IPS-18c (cell line): Measurements from ENCODE around the gene ADORA2B.
"Not testable (repeated sequence)": the region's sequence is repeated elsewhere in the genome, so short reads cannot be mapped to it uniquely, and the experiment has no call there.

Source experiments
- H3K4me3 ChIP-seq: 2 replicates; pipeline ENCODE4 v1.7.0; 2013; ENCODE audit warnings: low read depth, mild to moderate bottlenecking, low read length, moderate library complexity; ENCODE audit not compliant: insufficient read depth
- H3K9me3 ChIP-seq: one replicate; pipeline ENCODE4 v1.6.1; 2013; ENCODE audit warnings: mild to moderate bottlenecking, low read length, moderate library complexity; ENCODE audit not compliant: control insufficient read depth, insufficient read depth

The ADORA2B gene

GRCh38 chr17:15944759-15945526, at the start of gene ADORA2B:
Gene ADORA2B (plus strand): TSS chr17:15945130. CDS start chr17:15945249, 119 bp downstream.
- Histone ChIP-seq H3K9me3 (no peaks in the 10 kb centered on the region), H3K4me3 (peak within 1 kb of the TSS; percentile 61)

- Histone ChIP-seq H3K4me3 (no peak overlapping the region), H3K9me3 (no peaks in the 10 kb centered on the region)
These were observed 48.7 kb upstream of the ADORA2B start for GRCh38 chr17:15896277-15896676.

- H3K9me3 ChIP-seq: no peaks in the 10 kb centered on the region
These were observed 48.1 kb upstream of the ADORA2B start for GRCh38 chr17:15896834-15897233.

DNA sequence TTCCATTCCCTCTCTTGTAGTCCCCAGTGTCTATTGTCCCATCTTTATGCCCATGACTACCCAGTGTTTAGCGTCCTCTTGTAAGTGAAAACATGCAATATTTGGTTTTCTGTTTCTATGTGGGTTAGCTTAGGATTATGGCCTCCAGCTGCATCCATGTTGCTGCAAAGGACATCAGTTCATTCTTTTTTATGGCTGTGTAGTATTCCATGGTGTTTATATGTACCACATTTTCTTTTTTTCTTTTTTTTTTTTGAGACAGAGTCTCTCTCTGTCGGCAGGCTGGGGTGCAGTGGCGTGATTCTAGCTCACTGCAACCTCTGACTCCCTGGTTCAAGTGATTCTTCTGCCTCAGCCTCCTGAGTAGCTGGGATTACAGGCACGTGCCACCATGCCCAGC, 45.3 kb upstream of the ADORA2B start:
- H3K9me3 ChIP-seq, H3K4me3 ChIP-seq: not testable (repeated sequence)

More at GRCh38 chr17:15896834-15897233, 48.1 kb upstream of the ADORA2B start:
- H3K4me3 ChIP-seq: no peak overlapping the region

DNA sequence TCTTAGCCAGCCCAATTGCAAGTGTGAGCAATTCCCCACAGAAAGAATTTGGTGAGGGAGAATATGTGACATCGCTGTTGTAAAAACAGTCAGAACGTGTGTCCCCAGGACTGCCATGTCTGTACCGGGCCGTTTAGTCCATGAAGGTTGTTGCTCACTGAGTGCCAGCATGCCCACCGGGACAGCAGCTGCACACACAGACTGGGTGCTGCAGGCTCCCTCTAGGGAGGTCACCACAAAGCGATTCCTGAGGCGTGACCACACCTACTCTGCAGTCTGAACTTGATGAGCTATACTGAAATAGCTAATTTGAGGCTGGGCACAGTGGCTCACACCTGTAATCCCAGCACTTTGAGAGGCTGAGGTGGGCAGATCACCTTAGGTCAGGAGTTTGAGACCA, 44.1 kb upstream of the ADORA2B start:
- Histone ChIP-seq H3K9me3 (no peaks in the 10 kb centered on the region), H3K4me3 (no peak overlapping the region)

- H3K4me3 ChIP-seq, H3K9me3 ChIP-seq: not testable (repeated sequence)
These were observed 39.7 kb upstream of the ADORA2B start for GRCh38 chr17:15905236-15905635.

GRCh38 chr17:15907290-15907689, 37.6 kb upstream of the ADORA2B start:
- H3K4me3 ChIP-seq: no peak overlapping the region

GRCh38 chr17:15908378-15908777, 36.6 kb upstream of the ADORA2B start:
- H3K9me3 ChIP-seq: no peaks in the 10 kb centered on the region

More at GRCh38 chr17:15907290-15907689, 37.6 kb upstream of the ADORA2B start:
- no peaks in the 10 kb centered on the region for H3K9me3 ChIP-seq

GRCh38 chr17:15909481-15909991, 35.4 kb upstream of the ADORA2B start:
- H3K4me3 ChIP-seq: no peak overlapping the region
- H3K9me3 ChIP-seq: no peaks in the 10 kb centered on the region

More at GRCh38 chr17:15908378-15908777, 36.6 kb upstream of the ADORA2B start:
- H3K4me3 ChIP-seq: no peak overlapping the region

DNA sequence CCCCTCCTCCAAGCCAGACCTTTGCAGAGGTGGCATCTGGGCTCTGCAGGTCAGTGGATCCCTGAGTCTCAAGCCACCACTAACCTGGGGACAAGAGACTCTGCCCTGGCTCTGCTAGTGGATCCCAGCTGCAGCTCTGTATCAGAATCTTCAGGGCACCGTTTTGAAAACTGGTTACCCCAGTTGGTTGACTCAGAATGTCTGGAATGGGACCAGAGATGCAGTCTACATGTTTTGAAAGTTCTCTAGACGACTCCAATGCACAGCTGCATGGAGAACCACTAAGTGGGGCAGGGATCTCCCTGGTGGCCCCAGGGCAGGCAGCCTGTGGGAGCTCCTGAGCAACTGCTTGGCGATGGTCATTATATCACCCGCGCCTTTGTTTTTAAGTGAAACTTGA, 34.1 kb upstream of the ADORA2B start:
- Histone ChIP-seq H3K4me3 (no peak overlapping the region), H3K9me3 (no peaks in the 10 kb centered on the region)

GRCh38 chr17:15911701-15912100, 33.2 kb upstream of the ADORA2B start:
- not testable (repeated sequence) for H3K9me3 ChIP-seq, H3K4me3 ChIP-seq

- no peak overlapping the region for H3K4me3 ChIP-seq
These were observed 32.4 kb upstream of the ADORA2B start for GRCh38 chr17:15912416-15912955.

DNA sequence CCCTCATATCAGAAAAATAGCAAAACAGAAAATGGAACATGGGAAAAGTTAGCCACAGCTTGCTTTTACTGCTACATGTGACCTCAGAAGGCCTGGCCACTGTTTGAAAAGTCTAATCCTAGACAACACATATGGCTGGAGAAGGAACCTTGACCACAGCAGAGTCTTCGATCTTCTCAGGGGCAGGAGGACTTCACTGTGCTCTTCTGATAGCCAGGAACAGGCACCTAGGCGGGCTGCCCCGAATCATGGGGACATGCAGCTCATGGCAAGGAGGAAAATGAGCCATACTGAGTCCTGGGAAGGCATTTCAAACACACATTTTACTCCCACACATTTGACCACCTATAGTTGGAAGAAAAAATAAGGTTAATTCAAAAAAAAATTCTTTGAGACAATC, 31.1 kb upstream of the ADORA2B start:
- no peak overlapping the region for H3K4me3 ChIP-seq

More at GRCh38 chr17:15912416-15912955, 32.4 kb upstream of the ADORA2B start:
- no peaks in the 10 kb centered on the region for H3K9me3 ChIP-seq

GRCh38 chr17:15914400-15915170, 30.3 kb upstream of the ADORA2B start:
- H3K9me3 ChIP-seq: no peaks in the 10 kb centered on the region
- H3K4me3 ChIP-seq: no peak overlapping the region

More for the DNA sequence above, 31.1 kb upstream of the ADORA2B start:
- no peaks in the 10 kb centered on the region for H3K9me3 ChIP-seq

DNA sequence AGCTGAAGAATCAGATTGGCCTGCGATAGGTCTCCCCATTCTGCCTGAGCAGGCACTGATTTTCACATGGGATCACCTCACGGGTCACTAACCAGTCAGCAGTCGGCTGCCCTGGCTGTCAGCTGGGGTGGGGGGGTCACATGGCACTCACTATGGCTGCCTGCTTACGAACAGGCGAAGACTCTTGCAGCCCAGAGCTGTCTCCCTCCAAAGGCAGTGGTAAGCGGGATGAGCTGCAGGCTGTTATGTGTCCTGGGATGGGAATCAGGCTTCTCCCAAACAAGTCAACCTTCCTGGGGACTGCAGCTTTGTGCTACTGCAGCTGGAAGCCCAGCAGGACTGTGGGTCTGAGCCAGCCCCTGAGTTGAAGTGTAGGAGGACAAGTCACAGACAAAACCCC, 29.0 kb upstream of the ADORA2B start:
- Histone ChIP-seq H3K9me3 (no peaks in the 10 kb centered on the region), H3K4me3 (no peak overlapping the region)

DNA sequence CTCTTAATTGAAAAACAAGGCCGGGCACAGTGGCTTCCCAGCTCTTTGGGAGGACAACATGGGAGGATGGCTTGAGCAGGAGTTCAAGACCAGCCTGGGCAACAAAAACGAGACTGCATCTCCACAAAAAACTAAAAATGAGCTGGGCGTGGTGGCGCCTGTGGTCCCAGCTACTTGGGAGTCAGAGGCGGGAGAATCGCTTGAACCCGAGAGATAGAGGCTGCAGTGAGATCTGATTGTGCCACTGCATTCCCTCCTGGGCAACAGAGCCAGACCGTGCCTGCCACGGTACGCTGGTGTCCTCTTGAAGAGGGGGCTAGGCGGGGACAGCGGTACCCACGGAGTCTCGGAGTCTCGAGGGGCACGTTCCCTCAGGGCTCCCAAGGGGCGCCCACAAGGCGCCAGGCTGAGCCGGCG, 27.9 kb upstream of the ADORA2B start:
- Histone ChIP-seq H3K9me3 (no peaks in the 10 kb centered on the region), H3K4me3 (no peak overlapping the region)

GRCh38 chr17:15917438-15918027, 27.4 kb upstream of the ADORA2B start:
- no peaks in the 10 kb centered on the region for H3K9me3 ChIP-seq
- H3K4me3 ChIP-seq: no peak overlapping the region
